ENCODE data around the gene ARRB2. TPM values are rescaled to one million over a fixed set of nuclear protein-coding genes. Genes with fewer than 3 reads are reported as not detected.

ARRB2 gene
- total and polyA plus RNA-seq, 2 of the 13 experiments (the other 11 are each of a cell fraction or from before 2014, with no cell fraction given): 21.5 to 49.2 TPM

DNA sequence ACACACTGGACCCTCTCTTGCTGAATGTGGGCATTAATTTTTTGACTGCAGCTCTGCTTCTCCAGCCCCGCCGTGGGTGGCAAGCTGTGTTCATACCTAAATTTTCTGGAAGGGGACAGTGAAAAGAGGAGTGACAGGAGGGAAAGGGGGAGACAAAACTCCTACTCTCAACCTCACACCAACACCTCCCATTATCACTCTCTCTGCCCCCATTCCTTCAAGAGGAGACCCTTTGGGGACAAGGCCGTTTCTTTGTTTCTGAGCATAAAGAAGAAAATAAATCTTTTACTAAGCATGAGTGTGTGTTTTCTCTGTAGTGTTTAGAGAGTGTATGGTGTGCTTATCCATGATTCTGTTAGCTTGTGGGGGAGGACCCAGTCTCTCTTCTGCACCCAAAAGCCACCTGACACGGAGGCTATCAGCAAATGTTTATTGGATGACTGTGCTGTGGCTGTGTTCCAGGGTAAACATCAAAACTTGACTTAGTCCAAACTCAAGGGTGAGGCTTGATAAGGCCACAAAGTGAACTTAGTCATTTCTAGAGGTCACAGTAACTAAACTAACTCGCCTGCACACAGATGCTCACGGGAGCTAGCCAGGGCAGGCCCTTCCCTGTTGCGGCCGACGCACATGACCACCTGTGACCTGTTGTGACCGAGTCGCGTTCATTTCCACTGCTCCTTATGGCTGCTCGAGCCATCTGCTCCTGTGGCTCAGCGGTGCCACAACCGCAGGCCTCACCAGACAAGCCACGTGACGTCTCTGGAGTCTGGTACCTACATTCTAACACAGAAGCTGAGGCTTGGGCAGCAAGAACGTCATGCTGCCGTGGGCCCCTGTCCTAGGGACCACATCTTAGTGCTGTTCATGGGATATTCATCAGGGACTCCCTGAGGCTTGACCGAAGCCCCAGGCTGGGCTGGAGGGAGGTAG, 11.0 kb downstream of the ARRB2 start (continued):
- TF ChIP-seq, protein P1, sequence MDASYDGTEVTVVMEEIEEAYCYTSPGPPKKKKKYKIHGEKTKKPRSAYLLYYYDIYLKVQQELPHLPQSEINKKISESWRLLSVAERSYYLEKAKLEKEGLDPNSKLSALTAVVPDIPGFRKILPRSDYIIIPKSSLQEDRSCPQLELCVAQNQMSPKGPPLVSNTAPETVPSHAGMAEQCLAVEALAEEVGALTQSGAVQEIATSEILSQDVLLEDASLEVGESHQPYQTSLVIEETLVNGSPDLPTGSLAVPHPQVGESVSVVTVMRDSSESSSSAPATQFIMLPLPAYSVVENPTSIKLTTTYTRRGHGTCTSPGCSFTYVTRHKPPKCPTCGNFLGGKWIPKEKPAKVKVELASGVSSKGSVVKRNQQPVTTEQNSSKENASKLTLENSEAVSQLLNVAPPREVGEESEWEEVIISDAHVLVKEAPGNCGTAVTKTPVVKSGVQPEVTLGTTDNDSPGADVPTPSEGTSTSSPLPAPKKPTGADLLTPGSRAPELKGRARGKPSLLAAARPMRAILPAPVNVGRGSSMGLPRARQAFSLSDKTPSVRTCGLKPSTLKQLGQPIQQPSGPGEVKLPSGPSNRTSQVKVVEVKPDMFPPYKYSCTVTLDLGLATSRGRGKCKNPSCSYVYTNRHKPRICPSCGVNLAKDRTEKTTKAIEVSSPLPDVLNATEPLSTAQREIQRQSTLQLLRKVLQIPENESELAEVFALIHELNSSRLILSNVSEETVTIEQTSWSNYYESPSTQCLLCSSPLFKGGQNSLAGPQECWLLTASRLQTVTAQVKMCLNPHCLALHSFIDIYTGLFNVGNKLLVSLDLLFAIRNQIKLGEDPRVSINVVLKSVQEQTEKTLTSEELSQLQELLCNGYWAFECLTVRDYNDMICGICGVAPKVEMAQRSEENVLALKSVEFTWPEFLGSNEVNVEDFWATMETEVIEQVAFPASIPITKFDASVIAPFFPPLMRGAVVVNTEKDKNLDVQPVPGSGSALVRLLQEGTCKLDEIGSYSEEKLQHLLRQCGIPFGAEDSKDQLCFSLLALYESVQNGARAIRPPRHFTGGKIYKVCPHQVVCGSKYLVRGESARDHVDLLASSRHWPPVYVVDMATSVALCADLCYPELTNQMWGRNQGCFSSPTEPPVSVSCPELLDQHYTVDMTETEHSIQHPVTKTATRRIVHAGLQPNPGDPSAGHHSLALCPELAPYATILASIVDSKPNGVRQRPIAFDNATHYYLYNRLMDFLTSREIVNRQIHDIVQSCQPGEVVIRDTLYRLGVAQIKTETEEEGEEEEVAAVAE (CRISPR knock-in tag; IDR thresholded peaks at IDR 0.05; ENCODE audit: borderline replicate concordance): peak; percentile 65; the same call in 1 of the 2 replicates
- TF ChIP-seq ZNF382 (CRISPR knock-in tag; IDR thresholded peaks at IDR 0.05; ENCODE audit: borderline replicate concordance): no peak
- no peak for TF ChIP-seq ZMAT3 (CRISPR knock-in tag; conservative IDR thresholded peaks at IDR 0.05)
- TF ChIP-seq, protein P2, sequence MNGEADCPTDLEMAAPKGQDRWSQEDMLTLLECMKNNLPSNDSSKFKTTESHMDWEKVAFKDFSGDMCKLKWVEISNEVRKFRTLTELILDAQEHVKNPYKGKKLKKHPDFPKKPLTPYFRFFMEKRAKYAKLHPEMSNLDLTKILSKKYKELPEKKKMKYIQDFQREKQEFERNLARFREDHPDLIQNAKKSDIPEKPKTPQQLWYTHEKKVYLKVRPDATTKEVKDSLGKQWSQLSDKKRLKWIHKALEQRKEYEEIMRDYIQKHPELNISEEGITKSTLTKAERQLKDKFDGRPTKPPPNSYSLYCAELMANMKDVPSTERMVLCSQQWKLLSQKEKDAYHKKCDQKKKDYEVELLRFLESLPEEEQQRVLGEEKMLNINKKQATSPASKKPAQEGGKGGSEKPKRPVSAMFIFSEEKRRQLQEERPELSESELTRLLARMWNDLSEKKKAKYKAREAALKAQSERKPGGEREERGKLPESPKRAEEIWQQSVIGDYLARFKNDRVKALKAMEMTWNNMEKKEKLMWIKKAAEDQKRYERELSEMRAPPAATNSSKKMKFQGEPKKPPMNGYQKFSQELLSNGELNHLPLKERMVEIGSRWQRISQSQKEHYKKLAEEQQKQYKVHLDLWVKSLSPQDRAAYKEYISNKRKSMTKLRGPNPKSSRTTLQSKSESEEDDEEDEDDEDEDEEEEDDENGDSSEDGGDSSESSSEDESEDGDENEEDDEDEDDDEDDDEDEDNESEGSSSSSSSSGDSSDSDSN (CRISPR knock-in tag; IDR thresholded peaks at IDR 0.05): peak; percentile 61
- TF ChIP-seq, protein P3, sequence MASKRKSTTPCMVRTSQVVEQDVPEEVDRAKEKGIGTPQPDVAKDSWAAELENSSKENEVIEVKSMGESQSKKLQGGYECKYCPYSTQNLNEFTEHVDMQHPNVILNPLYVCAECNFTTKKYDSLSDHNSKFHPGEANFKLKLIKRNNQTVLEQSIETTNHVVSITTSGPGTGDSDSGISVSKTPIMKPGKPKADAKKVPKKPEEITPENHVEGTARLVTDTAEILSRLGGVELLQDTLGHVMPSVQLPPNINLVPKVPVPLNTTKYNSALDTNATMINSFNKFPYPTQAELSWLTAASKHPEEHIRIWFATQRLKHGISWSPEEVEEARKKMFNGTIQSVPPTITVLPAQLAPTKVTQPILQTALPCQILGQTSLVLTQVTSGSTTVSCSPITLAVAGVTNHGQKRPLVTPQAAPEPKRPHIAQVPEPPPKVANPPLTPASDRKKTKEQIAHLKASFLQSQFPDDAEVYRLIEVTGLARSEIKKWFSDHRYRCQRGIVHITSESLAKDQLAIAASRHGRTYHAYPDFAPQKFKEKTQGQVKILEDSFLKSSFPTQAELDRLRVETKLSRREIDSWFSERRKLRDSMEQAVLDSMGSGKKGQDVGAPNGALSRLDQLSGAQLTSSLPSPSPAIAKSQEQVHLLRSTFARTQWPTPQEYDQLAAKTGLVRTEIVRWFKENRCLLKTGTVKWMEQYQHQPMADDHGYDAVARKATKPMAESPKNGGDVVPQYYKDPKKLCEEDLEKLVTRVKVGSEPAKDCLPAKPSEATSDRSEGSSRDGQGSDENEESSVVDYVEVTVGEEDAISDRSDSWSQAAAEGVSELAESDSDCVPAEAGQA (IDR thresholded peaks at IDR 0.05; ENCODE audit: low read depth): peak; percentile 16; the same call in 1 of the 2 replicates
- TF ChIP-seq, protein P3 (CRISPR knock-in tag; IDR thresholded peaks at IDR 0.05; ENCODE audit: borderline replicate concordance): no peak
- TF ChIP-seq, protein P4, sequence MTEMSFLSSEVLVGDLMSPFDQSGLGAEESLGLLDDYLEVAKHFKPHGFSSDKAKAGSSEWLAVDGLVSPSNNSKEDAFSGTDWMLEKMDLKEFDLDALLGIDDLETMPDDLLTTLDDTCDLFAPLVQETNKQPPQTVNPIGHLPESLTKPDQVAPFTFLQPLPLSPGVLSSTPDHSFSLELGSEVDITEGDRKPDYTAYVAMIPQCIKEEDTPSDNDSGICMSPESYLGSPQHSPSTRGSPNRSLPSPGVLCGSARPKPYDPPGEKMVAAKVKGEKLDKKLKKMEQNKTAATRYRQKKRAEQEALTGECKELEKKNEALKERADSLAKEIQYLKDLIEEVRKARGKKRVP (CRISPR knock-in tag; IDR thresholded peaks at IDR 0.05): no peak
- TF ChIP-seq POLR2AphosphoS2 (IDR thresholded peaks at IDR 0.05; ENCODE audit: low read depth, low read length): peak; percentile 67; the same call in 1 of the 2 replicates
- TF ChIP-seq SP2 (CRISPR knock-in tag; IDR thresholded peaks at IDR 0.05): no peak
- TF ChIP-seq KDM5A (IDR thresholded peaks at IDR 0.05; ENCODE audit: borderline replicate concordance, low read length): no peak
- TF ChIP-seq, protein P5, sequence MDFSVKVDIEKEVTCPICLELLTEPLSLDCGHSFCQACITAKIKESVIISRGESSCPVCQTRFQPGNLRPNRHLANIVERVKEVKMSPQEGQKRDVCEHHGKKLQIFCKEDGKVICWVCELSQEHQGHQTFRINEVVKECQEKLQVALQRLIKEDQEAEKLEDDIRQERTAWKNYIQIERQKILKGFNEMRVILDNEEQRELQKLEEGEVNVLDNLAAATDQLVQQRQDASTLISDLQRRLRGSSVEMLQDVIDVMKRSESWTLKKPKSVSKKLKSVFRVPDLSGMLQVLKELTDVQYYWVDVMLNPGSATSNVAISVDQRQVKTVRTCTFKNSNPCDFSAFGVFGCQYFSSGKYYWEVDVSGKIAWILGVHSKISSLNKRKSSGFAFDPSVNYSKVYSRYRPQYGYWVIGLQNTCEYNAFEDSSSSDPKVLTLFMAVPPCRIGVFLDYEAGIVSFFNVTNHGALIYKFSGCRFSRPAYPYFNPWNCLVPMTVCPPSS (IDR thresholded peaks at IDR 0.05): no peak
- TF ChIP-seq PAX8 (CRISPR knock-in tag; IDR thresholded peaks at IDR 0.05; ENCODE audit: borderline replicate concordance): no peak

Measured in HepG2 (cell line).